Stimulated activated CD4-positive, alpha-beta T cell treated with anti-CD3 and anti-CD28 coated beads, Interleukin-1b, Interleukin-23, amount 100 ng/mL, for 4 hours (primary cell): ENCODE data around the gene OTOL1.
"Not testable (repeated sequence)": the region's sequence is repeated elsewhere in the genome, so short reads cannot be mapped to it uniquely, and the experiment has no call there.

ENCODE experiments used
- DNase-seq, 2 donors: peaks; one replicate each; pipeline ENCODE4 v3.0.0-alpha.2; 2020; ENCODE audit warnings: low read depth in 2 of 2

OTOL1 gene

DNA sequence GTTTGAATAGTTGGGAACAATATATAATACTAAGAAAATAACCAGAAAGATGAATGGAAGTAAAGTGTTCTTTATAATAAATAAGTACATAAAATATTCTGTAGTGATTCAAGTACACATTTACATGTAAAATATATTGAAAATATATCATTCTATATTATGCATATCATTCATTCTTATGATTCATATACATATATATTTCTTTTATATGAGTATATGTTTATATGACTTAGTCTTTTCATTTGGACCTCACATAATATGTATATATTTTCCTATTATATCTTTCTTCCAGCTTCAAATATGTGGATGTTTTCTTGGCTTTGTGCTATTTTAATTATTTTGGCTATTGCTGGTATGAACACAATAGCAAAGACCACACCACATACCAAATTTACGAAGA lies at the start of gene OTOL1:
Gene OTOL1, plus strand, starts transcription at position 301 of the 400 bp plus-strand sequence. Its CDS starts 0 bp downstream, at position 301.
- DNase-seq: no peak

DNA sequence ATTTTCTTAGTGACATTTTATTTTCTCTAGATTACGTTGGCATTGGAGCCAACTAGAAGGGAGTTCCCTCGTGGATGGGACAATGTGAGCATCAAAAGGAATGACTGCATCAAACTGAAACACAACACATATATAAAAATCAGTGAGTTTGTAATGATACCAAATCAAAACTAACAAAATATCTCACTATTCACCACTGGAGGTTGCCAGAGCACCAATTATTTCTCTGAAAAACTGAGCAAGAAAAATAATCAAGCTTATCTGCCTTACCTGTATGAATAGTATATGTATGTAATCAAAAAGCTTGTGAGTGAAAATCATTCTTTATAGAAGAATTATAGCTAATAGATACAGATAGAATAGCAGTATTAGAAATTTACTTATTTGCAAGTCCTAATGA lies 46.8 kb upstream of the OTOL1 start:
- no peak for DNase-seq

DNA sequence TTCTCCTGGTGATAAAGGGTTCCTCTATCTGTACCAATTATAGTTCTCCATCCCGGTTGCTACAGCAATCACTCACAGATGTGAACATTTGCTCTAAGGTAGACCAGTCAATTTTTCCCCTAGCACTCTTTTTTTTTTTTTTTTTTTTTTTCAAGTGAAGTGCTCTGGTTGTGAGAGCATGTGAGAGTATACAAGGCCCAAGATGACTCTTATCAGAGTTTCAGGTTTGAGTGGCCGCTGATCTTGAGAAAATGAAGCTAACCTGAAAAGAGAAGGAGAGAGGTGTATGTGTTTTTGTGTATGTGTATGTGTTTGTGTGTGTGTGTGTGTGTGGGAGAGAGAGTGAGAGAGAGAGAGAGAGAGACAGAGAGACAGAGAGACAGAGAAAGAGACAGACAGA lies 44.4 kb upstream of the OTOL1 start:
- DNase-seq: no peak

DNA sequence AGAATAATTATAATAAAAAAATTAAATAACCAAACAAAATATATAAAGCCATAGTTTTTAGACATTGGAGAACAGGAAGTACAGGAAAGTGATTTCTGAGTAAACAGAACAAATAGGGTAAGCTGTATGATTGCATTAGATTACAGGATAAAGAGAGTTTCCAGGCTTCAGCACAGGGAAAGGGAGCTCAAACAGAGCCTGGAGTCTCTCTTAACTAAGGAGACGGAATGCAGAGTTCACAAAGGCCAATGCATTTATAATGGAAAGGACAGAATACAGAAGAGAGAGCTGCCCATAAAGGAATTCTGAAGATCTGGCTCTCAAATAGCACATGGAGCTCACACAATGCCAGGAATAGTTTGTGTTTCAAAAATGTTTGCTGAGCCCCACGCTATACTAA lies 42.0 kb upstream of the OTOL1 start:
- DNase-seq: no peak

DNA sequence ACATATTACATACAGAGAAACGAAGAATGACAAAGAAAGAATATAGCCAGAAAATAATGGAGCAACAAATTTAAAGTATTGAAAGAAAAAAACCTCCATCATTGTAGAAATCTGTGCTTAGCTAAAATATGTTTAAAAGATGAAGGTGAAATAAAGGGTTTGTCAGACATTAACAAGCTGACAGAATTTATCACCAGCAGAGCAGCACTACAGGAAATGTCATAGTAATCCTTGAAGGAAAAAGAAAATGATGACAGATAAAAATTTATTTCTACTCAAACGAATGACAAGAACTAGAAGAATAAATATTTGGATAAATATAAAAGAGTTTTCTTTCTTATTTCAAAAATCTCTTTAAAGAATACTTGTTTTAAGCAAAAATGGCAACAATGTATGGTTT lies 40.6 kb upstream of the OTOL1 start:
- no peak for DNase-seq

DNA sequence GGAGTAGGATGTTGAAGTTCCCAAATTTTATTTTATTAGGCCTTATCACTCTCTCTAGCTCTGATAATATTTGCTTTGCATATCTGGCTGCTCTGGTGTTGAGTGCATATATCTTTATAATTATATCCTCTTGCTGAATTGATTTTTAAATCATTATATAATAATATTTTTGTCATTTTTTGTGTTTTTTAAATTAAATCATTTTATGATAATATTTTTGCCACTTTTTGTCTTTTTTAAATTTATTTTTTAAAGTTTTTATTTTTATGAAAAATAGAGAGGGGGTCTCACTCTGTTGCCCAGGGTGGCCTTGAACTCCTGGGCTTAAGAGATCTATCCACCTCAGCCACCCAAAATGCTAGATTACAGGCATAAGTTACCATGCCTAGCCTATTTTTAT lies 34.5 kb upstream of the OTOL1 start:
- no peak for DNase-seq

DNA sequence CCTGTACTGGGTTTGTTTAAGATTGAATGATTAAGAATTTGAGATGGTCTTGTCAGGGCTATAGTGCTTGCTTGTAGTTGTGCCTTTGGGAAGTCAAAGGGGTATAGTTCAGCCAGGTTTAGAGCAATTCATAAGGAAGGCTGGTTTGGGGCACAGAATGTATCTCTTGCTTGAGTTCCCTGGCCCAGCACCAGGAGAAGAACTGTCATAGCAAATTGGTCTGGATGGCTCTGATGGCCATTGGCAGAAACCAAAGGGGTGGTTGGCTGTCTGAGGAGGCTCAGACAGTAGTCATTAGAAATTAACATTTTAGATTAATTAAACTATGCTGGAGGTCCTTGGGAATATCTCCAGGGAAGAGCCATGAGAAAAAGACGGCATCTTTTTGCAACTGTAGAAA lies 25.4 kb upstream of the OTOL1 start:
- no peak for DNase-seq

DNA sequence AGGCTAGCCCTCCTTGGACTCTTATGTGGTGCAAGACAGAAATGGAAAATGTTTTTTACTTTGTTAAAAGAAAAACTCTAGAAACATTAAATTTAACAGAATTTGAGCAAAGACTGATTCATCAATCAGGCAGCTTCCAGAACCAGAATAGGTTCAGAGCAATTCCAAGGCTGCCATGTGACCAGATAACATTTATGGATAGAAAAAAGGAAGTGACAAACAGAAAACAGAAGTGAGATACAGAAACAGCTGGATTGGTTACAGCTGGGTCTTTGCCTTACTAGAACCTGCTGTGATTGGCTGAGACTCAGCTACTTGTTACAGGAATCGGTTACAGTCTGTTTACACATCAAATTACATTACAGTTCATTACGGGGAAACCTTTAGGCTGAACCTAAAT lies 22.5 kb upstream of the OTOL1 start:
- no peak for DNase-seq

DNA sequence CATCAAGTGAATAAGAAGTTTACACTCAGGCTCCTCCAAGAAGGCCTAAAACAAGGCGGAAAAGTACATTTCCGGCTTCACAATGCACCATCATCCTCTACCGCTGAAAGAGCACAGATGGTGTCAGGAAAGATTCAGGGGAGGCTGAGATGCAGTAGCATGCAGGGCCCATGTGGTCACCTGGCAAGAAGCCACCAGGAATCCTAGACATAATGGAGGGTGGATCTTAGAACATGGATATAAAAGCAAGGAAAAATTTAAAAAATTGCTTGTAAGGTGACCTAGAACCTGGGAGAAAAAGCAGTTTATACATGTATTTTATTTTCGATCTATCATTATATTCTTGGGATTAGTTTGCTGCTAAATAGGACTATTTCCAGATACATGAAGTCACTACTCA lies 21.9 kb upstream of the OTOL1 start:
- DNase-seq: no peak

DNA sequence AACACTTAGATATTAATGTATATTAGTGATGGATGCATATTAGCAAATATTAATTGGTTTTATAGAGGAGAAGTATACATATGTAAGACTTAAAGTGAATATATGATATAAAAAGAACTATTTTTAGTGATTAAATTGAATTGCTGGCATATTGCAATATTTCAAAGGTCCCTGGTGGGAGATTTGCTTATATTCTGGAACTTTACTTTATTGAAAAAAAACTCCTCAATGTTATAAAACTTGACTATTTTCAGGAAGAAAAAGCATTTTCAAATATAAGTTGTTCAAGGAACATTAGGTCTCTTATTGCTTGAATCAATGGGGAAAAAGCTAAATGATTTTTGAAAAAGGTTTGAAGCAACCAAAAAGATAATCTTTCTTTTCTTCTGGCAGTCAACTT lies 21.4 kb upstream of the OTOL1 start:
- no peak for DNase-seq

DNA sequence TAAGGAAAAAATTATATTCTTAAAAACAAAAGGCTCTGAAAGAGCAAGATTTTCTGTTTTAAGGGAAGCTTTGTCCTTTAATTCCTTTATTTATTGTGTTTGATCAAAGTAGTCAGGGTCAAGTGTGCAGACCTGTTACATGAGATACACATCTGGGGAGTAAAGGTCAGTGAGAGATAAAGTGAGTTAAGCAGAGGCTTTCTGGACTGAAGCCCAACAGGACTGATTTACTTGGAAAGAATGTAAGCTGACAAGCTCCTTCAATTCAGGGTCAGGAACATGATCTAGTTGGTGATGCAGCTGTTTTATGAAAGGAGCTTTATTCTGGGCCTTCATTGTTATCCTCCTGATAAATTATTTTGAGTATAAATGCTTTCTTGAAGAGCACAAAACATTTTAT lies 20.7 kb upstream of the OTOL1 start:
- DNase-seq: no peak

DNA sequence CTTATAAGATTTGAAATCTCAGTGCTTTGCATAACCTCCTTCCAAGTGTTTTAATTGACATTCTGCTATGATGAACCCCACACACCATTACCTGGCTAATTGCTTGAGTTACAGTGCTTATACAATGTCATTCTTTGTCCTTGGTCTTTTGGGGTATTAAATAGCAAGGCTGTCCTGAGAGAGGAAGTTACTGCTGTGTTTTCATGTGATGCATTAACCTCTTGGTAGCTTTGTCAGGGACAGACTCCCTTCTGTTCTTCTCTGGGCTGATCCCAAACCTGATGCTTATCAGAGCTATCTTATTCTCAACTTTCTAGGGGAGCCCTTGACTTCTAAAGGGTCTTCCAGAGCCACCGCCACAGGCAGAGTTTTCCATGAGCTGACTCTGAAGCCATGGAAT lies 12.4 kb upstream of the OTOL1 start:
- no peak for DNase-seq

DNA sequence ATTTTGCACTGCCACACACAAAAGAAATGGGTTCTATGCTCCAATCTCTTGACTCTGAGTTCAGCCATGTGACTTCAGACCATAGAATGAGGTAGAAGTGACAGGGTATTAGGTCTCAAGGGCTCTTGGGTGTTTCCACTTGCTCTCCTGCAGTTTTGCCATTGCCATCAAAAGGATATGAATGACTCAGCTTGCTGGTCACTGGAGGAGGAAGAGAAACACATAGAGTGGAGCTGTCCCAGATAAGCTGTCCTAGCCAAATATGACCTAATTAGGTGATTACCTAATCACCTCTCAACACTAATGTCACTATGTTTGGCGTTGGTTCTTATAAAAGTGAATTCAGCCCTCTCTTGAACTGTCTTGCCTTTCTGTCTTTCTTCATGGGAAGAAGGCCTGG lies 8.3 kb upstream of the OTOL1 start:
- DNase-seq: not testable (repeated sequence)

DNA sequence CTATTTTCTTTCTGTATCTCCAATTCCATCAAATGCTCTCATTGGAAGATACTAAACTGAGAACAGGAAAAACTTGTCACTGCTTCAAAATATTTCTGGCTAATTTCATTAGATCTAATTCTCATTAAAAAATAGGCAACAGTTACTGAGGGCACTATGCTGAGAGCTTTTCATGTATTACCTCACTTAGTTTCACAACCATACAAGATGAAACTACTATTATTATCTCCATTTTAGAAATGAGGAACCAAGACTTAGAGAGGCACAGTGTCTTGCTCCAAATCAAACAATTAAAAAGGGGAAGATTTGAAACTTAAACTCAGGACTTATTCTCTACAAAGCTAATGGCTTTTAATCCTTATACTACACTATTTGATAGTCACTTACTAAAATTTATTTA lies 7.2 kb upstream of the OTOL1 start:
- no peak for DNase-seq

DNA sequence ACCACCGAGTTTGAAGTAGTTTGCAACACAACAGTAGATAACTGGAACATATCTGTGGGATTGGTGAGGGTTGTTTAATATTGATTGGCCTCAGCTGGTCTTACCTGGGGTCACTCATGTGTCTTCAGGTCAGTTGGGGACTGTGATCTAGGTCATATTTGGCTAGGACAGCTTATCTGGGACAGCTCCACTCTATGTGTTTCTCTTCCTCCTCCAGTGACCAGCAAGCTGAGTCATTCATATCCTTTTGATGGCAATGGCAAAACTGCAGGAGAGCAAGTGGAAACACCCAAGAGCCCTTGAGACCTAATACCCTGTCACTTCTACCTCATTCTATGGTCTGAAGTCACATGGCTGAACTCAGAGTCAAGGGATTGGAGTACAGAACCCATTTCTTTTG lies 5.8 kb upstream of the OTOL1 start:
- not testable (repeated sequence) for DNase-seq

DNA sequence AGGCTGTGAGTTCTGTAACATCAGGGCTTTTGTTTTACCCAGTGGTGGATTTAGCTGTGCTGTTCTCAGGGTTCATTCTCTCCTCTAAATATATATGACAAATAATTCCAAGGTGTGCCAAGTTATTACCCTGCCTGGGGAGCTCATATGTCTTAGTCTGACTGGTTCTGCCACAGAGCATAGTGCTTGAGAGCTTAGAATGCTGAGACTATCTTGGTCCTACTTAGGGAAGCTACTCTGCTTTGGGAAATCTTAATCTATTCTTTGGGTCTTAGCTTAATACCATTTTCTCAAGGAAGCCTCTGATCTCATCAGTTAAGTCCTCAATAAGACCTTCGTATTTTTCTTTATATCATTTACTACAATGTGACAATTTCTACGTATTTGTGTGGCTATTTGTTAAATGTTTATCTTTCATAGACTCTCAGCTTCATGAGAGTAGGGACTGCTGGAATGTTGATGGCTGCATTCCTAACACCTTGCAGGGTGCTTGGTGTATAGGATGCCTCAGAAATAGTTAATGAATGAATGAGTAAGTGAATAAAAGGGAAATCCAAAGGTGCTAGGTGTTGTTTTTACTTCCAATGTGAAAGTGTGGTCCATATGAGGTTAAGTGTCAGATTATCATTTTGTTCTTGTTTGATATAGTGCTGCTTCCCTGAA lies 1.8 kb downstream of the OTOL1 start:
- DNase-seq: no peak

DNA sequence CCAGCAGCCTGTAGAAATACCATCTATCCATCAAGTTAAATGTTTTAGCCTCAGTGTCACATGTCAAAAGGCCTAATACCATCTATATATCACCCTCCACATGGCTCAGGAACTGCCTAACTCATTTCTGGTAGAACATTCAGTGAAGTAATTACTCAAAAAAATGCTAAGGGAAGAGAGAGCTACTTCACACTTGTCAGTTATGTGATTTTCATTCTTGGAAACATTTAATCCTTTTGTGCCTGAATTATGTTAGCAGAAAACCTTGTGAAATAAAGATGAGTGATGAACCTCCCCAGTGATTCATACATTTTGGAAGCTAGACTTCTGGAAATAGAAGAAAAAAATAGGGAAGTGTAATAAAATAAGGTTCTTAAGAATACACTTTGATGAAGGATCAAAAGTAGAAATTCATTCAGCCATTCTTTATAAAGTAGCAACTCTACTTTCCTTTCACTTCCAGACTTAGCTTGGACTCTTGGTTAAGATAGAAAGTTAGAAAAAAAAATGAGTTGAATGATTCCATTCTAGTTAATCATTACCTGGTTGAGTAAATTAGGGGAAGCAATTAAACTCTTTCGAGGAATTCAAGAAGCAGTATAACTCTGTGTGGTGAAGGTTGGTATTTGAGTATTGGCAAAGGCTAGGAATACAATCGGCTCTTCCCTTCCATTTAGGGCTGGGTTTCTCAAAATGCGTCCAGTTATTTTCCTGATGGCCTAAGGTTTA lies 3.6 kb downstream of the OTOL1 start:
- no peak for DNase-seq

DNA sequence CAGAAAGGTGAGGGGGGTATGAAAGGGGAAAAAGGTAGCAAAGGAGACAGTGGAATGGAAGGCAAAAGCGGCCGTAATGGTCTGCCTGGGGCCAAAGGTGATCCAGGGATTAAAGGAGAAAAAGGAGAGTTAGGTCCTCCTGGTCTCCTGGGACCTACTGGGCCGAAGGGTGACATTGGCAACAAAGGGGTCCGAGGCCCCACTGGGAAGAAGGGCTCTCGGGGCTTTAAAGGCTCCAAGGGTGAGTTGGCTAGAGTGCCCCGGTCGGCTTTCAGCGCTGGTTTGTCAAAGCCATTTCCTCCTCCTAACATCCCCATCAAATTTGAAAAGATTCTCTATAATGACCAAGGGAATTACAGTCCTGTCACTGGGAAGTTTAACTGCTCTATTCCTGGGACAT lies 6.7 kb downstream of the OTOL1 start:
- DNase-seq: no peak

DNA sequence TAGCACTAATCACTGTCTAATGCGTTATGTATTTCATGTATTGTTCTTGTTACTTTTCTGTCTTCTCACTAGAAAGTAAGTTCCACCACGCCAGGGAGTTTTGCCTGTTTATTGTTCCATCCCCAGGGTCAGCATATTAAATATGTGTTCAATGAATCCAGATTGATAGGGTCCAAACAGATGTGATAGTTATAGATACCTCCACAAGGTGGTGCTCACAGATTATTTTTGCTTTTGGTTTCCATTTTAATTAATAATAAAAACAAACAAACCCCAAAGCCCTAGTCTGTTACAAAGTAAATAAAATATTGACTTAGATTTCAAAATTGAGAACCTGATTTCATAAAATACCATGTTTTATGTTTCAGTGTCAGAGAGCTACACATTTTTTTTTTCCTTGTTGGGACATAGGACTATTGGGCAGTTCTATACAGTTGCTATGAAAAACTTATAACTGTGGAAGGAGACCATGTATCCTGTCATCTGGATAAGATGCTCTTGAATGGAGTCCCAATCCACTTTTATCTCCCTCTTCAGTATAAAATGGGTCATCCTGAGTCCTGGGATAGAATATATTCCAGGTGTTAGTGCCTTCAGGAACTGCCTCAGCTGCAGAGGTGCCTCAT lies 12.4 kb downstream of the OTOL1 start:
- DNase-seq: no peak

DNA sequence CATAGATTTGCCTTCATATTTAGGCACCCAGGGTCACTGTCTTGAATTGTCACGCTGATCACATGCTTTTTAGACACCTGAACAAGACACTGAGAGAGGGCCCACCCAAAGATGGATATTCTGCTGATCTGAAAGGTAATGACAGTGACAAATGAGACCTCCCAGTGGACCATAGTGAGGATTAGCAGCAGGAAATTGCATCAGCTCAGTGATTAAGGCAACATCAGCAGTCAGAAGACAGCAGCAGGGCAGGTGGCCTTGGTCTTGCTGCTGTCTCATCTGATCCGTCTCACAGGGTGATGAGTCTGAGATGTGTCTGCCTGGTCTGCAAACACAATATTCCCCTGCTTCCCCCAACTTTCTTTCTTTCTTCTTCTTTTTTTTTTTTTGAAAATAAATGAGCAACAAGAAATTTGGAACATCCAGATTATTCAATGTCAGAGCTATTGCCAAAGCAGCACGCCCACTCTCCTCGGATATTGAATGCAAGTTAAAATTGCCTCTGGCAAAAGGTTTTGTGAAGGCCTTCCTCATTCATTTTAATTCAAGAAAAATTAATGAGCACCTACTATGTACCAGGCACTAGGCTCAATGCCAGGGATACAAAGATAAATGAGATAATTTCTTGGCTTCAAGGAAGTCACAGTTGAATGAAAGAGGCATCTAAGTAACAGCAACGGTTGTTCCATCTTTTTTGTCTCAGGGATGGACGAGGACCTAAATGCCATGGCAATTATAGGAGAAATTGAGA lies 14.1 kb downstream of the OTOL1 start:
- no peak for DNase-seq

DNA sequence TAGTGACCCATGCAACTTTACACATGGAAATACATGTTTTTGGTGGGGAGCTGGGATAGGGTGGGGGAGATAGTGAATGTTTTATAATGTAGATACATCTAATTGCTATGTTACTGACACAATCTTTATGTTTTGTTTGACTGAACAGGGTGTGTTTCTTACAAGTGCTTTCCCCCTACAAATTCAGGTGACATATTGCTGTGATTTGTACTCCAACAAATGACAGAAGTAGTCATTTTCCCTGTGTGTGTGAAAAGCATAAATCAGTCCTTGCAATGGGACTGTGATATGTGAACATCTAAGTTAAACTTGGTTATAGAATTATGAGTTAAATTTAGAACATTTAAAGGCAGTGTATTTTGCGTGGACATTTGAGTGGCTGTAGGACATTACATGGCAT lies 27.3 kb downstream of the OTOL1 start:
- DNase-seq: no peak

DNA sequence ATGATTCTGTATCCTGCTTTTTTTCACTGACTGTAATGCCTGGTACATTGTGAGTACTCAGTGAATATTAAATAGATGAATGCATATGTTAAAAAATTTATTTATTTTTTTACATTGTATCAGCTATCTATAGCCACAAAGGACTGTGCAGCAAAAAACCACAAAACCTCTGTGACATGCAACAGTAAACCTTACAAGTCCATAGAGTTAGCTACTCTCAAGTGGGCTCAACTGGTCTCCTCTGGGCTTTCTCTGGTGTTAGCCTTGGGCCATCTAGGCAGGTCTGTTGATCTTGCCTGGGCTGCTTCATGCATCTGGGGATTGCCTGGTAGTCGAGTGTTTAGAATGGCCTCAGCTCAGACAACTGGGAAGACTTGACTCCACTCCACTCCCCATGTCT lies 35.3 kb downstream of the OTOL1 start:
- DNase-seq: no peak

DNA sequence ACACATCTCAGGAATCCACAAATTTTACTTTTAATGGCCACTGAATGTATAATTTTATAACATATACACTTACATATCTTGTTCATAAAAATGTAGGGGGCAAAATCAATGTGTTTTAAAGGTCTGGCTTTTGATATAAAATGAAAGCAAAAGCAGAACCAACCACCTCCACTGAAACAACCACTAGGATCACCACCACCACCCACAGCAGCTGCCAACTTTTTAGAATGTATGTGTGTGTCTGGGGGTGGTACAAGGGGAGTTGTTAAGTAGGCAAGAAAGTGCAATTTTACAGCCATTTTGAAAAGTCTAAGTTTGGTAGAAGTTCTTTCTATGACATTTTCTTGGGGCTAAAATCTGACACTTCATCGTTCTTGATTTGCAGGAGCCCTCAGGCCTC lies 44.0 kb downstream of the OTOL1 start:
- DNase-seq: no peak
